ENCODE data around the gene MRM1. TPM values are rescaled to one million over a fixed set of nuclear protein-coding genes. Genes with fewer than 3 reads are reported as not detected.

MRM1 gene
- total RNA-seq (2022; extraction: Qiagen RNA extraction): 9.7 to 16.5 TPM (median 15.2 TPM) in 5 replicates

GRCh38 chr17:36601303-36602029, at the start of gene MRM1:
Gene MRM1 (plus strand): TSS chr17:36601583. CDS start chr17:36601811, 228 bp downstream.

DNA sequence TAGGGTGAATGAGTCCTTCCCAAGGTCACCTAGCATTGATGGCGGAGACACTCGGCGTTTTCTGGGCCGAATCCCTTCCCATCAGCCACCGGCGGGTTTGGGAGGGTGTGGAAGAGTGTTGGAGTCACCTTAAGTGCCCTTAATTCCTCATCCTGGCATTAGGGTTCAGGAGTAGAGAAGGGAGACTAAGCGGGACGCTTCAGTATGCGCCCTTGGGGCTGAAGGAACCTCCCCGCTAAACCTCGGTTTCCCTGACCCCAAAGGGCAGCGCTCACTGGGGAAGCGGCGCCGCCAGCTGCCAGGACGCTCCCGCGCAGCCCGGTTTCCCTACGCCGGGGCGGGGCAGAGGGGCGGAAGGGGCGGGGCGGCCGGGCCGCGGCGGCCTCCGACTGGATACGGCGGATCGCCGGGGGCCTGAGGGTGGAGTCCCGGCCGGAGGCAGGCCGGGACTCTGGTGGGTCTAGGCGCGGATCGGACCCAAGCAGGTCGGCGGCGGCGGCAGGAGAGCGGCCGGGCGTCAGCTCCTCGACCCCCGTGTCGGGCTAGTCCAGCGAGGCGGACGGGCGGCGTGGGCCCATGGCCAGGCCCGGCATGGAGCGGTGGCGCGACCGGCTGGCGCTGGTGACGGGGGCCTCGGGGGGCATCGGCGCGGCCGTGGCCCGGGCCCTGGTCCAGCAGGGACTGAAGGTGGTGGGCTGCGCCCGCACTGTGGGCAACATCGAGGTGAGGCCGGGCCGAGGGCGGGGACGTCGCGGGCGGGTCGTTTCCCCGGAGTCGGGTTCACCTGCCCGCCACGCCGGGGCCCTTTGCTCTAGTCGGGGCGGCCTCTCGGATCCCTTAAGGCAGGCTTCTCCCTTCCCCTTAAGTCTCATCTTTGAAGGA, 9.7 kb upstream of the MRM1 start, which contains the start of gene DHRS11:
TSS of gene DHRS11 (plus strand) at position 446 of the 882 bp plus-strand sequence. CDS start at position 577, 131 bp downstream.

Other genes starting within 250 kb of the MRM1 start
- not detected in 5 replicates for gene TBC1D3H, start 213.1 kb upstream of the MRM1 start, total RNA-seq (2022; extraction: Qiagen RNA extraction)
- 78.6 to 91.5 TPM (median 84.4 TPM) in 5 replicates for gene ZNHIT3, start 114.9 kb upstream of the MRM1 start, total RNA-seq (2022; extraction: Qiagen RNA extraction)
- 52.5 to 64.3 TPM (median 58.7 TPM) in 5 replicates for gene MYO19, start 66.7 kb upstream of the MRM1 start, total RNA-seq (2022; extraction: Qiagen RNA extraction)
- 23.0 to 26.2 TPM (median 23.2 TPM) in 5 replicates for gene PIGW, start 66.6 kb upstream of the MRM1 start, total RNA-seq (2022; extraction: Qiagen RNA extraction)
- gene GGNBP2, start 56.7 kb upstream of the MRM1 start, total RNA-seq (2022; extraction: Qiagen RNA extraction): 59.6 to 69.1 TPM (median 66.3 TPM) in 5 replicates
- gene DHRS11, start 9.7 kb upstream of the MRM1 start, total RNA-seq (2022; extraction: Qiagen RNA extraction): 5.5 to 10.2 TPM (median 8.6 TPM) in 5 replicates

Measured in A549 treated with Mapracorat at 1 μM for 4 hours (cell line).